Choroid plexus epithelial cell (primary cell): ENCODE data around the gene PTPRU.

Experiments used
- DNase-seq: peaks from one replicate; pipeline ENCODE4 v3.0.0-alpha.2; 2010; ENCODE audit warnings: low read depth
- H3K4me3 ChIP-seq: 2 replicates; pipeline ENCODE4 v1.5.1; 2011; ENCODE audit warnings: low read depth, mild to moderate bottlenecking, control low read depth, low read length, moderate library complexity
- TF ChIP-seq, protein P1 (sequence below): conservative IDR thresholded peaks from 2 replicates; pipeline ENCODE4 v1.5.1; 2011; ENCODE audit warnings: low read depth, mild to moderate bottlenecking, control low read depth, inconsistent platforms, low read length, moderate library complexity

Gene PTPRU

DNA sequence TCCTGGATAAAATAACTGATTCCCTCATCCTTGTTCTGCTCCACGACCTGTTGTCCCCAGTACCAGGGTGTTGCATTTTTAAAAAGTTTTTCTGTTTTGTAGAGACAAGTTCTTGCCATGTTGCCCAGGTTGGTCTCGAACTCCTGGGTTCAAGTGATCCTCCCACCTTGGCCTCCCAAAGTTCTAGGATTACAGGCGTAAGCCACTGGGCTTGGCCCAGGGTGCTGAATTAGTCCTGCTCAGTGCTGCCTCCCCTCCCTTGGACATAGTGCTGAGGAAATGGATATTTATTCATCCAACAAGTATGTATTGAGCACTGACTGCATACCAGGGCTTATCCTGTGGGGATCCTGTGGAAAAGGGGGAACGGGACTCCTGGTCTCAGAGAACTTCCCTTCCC, 126.4 kb downstream of the PTPRU start:
- TF ChIP-seq, protein P1, sequence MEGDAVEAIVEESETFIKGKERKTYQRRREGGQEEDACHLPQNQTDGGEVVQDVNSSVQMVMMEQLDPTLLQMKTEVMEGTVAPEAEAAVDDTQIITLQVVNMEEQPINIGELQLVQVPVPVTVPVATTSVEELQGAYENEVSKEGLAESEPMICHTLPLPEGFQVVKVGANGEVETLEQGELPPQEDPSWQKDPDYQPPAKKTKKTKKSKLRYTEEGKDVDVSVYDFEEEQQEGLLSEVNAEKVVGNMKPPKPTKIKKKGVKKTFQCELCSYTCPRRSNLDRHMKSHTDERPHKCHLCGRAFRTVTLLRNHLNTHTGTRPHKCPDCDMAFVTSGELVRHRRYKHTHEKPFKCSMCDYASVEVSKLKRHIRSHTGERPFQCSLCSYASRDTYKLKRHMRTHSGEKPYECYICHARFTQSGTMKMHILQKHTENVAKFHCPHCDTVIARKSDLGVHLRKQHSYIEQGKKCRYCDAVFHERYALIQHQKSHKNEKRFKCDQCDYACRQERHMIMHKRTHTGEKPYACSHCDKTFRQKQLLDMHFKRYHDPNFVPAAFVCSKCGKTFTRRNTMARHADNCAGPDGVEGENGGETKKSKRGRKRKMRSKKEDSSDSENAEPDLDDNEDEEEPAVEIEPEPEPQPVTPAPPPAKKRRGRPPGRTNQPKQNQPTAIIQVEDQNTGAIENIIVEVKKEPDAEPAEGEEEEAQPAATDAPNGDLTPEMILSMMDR = no peak
- no peak for DNase-seq
- H3K4me3 ChIP-seq = no peak overlapping the region

DNA sequence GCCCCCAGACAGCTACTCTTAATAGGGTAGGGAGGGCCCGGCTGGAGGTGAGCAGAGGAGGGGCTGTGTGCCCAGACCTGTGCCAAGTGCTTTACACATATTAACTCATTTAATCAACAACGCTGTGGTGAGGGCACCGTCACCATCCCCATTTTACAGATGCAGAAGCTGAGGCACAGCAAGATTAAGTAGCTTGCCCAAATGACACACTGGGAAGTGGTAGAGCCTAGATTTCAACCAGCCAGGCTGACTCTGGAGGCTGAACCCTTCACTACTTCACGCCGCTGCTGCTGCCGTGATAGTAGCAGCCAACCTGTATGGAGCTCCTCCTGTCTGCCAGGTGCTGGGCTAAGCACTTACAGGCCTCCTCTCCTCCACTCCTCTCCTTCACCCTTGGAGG, 127.2 kb downstream of the PTPRU start:
- DNase-seq = no peak
- TF ChIP-seq, protein P1 = no peak
- H3K4me3 ChIP-seq = no peak overlapping the region

DNA sequence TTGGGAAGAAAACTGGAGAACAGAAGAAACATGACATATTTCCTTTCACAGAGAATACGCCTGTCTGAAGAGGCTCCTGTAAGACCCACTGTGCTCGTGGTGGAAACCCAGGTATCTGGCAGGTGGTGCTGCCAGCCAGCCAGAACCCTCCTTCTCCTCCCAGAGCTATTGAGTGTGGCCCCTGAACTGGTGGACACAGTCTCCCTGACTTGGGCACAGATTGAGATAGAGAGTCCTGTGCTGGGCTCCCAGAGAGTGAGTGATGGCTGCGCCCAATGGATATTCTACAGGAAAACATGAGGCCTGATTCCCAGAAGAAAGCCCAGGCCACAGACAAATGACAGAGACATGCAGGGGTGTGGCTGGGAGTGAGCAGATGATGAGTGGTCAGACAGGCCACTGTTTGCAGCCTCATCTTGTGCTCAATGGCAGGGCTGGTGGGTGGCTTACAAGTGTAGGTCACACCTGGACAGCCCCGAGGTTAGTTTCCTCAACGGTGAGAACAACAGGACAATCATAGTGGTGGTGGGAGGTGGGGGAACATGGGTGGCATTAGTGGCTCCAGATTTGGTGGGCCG, 127.9 kb downstream of the PTPRU start:
- TF ChIP-seq, protein P1 = no peak

DNA sequence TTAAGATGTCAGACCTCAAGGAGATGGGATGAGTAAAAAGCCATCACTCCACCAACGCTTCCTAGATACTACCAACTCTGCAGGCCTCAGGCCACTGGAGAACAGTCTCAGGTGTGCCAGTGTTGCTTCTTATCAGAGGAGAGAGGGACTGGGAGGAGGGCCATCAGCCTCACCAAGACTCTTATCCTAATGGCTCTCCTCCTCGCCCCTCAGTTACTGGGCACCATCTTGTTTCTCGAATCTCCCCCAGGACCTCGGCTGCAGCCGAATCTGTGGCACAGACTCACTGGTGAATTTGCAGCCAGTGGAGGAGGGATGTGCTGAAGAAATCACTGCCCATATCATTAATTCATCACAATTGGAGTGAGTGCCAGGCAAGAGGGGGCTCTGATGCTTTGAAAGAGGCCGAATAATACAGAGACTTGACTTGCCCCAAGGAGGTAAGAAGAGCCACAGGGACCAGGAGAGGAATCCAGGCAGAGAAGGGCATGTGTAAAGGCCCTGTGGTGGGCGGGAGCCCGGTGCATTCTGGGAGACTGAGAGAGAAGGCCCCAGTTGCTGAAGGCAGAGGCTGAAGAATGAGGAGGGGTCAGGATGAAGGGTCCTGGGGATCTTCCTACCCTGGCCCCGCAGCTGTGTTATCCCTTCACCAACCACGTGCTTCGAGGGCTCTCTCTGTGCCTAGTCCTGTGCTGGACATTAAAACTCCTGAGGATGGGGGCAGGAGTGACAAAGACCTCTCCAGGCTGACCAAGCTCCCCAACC, 129.8 kb downstream of the PTPRU start:
- H3K4me3 ChIP-seq = no peak overlapping the region
- no peak for DNase-seq
- TF ChIP-seq, protein P1 = no peak

More for the DNA sequence above, 127.9 kb downstream of the PTPRU start:
- no peak overlapping the region for H3K4me3 ChIP-seq
- no peak for DNase-seq

DNA sequence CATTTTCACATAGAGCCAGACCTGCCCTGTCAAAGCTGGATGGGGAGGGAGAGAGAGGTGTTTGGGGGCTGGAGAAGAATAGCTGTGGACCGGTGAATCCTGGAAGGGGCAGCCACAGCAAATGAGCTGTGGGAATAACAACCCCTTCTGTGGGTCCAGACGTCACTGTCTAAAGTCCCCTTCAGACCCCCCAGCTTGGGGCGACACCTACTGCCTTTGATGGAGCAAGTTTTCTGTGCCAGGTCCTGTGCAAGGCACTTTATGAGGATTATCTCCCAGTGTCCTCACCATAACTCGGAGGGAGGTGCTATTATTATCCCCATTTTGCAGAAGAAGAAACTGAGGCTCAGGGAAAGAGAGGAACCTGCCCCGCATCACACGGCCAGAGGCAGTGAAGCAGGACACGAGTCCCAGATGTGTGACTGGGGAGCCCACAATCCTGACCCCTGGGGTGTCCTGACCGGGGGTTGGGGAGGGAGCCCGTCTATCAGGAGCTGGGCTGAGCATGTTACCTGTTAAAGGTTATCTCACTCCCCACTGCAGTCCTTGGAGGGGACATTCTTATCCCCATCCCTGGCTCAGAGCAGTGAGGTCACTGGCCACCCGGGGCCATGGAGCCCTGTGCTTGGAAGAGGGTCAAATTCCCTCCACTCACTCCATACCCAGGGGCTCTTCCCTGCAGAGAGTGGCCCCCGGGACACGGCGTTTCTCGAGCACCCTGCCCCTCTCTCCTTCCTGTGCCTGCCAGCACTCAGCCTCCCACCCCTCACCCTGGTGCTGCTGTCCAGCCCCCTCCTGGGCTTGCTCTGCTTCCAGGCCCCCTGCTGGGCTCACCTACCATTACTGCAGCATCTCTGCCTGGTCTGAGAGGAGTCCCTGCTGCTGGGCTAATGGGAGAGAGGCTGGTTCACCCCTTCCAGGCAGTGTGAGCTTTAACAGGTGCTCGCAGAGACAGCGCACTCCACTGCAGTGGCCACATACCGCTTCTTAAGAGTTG, 132.9 kb downstream of the PTPRU start:
- H3K4me3 ChIP-seq = no peak overlapping the region
- TF ChIP-seq, protein P1 = no peak
- DNase-seq = no peak

DNA sequence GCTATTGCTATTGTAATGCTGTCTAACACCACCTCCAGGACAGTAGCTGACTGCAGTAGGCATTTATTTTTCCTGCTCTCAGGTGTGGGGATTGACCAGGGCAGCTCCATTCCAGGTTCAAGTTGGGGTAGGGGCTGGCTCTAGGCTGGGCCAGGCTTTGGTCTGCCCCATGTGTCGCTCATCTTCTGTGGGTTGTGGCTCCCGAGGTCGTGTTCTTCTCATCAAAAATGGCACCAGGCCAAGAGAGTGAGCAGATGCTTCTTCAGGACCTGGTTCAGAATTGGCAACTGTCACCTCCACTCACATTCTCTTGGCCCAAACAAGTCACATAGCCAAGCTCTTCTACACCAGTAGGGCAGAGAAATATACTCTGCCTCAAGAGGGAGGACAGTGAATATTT, 133.7 kb downstream of the PTPRU start:
- TF ChIP-seq, protein P1 = no peak
- H3K4me3 ChIP-seq = no peak overlapping the region
- no peak for DNase-seq
